Effector CD8-positive, alpha-beta T cell (primary cell): ENCODE measurements around the gene HSPB1.
A peak's percentile ranks its signal among the peaks of the same experiment; 100 is the strongest.
"Not testable (repeated sequence)": the region's sequence is repeated elsewhere in the genome, so short reads cannot be mapped to it uniquely, and the experiment has no call there.

Experiments
- DNase-seq: peaks from one replicate; lab custom pipeline; 2025; lab: John Stamatoyannopoulos, UW

The HSPB1 gene

GRCh38 chr7:76308874-76309273, 6.4 kb downstream of the HSPB1 start:
- not testable (repeated sequence) for DNase-seq

DNA sequence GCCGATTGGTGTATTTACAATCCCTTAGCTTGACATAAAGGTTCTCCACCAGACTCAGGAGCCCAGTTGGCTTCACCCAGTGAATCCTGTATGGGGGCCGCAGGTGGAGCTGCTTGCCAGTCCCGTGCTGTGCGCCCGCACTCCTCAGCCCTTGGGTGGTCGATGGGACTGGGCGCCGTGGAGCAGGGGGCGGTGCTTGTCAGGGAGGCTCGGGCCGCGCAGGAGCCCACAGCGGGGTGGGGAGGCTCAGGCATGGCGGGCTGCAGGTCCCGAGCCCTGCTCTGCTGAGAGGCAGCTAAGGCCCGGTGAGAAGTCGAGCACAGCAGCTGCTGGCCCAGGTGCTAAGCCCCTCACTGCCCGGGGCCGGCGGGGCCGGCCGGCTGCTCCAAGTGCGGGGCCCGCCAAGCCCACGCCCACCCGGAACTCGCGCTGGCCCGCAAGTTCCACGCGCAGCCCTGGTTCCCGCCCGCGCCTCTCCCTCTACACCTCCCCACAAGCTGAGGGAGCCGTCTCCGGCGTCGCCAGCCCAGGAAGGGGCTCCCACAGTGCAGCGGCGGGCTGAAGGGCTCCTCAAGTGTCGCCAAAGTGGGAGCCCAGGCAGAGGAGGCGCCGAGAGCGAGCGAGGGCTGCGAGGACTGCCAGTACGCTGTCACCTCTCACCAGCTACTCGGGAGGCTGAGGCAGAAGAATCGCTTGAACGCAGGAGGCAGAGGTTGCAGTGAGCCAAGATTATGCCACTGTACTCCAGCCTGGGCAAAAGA, 7.0 kb downstream of the HSPB1 start:
- not testable (repeated sequence) for DNase-seq

GRCh38 chr7:76310102-76310957, 7.9 kb downstream of the HSPB1 start:
- DNase-seq = no peak

- not testable (repeated sequence) for DNase-seq
Observed at GRCh38 chr7:76311838-76312237, 9.4 kb downstream of the HSPB1 start.

- DNase-seq = peak; percentile 91
Observed at GRCh38 chr7:76314042-76314721, 11.7 kb downstream of the HSPB1 start.

DNA sequence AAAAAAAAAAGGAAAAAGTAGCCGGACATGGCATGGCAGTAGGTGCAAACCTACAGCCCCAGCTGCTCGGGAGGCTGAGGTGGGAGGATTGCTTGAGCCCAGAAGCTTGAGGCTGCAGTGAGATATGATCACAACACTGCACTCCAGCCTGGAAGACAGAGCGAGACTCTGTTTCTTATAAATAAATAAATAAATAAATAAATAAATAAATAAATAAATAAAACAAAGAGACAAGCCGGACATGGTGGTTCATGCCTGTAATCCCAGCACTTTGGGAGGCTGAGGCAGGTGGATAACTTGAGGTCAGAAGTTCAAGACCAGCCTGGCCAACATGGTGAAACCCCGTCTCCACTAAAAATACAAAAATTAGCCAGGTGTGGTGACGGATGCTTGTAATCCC, 12.3 kb downstream of the HSPB1 start:
- not testable (repeated sequence) for DNase-seq

DNA sequence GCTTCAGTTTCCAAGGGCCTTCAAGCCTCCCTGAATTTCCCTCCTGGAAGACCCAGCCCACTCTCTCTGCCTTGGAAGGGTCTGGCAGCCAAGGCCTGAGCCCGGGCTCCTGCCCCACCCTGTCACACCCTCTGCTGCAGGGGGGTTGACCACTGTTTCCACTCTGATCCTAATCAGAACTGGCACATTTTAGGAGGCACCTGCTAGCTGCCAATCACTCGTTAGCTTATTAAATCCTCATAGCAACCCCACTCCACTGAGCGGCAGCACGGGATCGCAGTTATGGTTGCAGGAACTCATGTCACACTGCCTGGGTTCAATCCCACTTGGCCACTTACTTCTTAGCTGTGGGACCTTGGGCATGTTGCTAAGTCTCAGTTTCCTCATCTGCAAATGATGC, 12.9 kb downstream of the HSPB1 start:
- DNase-seq = no peak

DNA sequence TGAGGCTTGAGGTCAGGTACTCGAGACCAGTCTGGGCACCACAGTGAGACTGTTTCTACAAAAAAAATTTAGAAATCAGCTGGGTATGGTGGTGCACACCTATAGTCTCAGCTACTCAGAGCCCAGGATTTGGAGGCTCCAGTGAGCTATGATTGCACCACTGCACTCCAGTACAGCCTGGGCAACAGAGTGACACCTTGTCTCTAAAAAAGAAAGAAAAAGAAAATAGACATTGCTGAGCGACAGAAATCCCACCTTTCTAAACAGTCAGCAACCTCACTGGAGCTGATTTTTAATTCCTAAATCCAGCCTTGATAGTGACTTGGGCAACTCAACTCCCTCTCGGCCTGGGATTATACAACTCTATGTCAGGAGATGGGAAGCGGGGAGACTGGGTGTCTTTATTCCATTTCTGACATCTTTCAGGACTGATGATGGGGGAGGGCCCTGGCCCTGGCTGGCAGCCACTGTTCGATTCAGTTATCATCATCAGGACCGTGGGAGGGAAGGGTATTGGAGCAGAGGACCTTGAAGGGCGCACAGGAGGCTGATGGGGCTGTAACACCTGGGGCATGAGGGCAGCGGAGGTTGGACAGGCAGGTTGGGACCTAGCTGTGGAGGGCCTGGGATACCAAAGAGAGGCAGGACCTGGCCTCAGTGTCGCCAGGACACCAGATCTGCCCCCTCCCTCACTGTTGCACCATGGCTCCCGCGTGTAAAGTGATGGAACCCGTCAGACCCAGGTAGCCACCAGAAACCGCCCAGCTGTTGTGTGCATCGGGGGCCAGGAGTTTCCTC, 14.7 kb downstream of the HSPB1 start:
- DNase-seq = no peak

- peak; percentile 94 for DNase-seq
Observed at GRCh38 chr7:76317782-76318487, 15.5 kb downstream of the HSPB1 start.

DNA sequence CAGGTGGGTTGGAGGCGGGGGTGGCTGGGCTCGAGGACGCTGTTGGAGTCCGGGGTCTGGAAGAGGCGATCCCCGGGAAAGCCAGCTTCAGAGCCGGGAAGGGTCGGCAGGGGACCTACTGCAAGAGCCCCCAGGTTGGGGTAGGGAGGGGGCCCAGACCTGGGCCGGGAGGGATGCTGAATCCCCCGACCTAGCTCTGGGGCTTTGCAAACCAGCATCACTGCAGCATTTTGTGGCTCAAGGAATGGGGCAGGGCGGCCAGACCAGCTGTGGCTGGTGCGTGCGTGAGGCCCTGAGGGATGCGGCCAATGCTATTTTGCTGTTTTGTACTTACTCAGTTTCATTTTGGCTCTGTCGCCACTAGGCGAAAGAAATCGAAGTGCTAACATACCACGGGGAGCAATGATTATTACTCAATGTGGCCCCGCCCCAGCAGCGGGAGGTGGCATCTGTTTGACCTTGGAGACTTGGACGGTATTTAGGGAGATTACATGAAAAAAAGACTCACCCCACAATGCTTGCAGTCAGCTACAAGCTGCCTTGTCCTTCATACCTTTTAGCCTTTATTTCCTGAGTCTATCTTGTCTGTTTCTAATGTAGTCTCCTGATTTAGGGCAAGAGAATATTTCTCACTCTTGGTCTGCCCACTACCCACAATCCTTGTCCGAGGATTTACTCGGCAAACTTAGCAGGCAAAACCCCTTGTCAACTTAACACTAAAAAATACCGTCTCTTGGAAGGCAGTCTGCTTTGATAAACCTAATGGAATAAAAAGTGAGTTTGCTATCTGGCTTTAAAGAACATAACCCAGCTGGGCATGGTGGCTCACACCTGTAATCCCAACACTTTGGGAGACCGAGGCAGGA, 16.2 kb downstream of the HSPB1 start:
- peak; percentile 31 for DNase-seq

- no peak for DNase-seq
Observed at GRCh38 chr7:76325092-76325491, 22.6 kb downstream of the HSPB1 start.

DNA sequence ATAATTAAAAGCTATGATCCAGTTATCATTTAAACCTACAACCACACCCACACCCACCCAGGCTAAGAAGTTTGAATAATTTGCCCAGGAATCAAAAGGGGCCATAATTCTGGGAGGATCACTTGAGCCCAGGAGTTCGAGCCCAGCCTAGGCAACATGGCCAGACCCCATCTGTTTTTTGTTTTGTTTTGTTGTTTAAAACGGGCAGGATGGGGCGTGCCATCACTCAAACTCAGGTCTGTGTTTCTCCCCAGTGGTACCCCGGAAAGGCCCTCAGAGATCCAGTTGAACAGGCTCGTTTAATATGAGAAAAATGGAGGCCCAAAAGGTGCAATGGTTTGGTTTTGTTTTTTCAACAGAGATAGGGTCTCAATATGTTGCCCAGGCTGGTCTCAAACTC, 23.3 kb downstream of the HSPB1 start:
- DNase-seq = no peak

GRCh38 chr7:76326646-76327233, 24.3 kb downstream of the HSPB1 start:
- no peak for DNase-seq

DNA sequence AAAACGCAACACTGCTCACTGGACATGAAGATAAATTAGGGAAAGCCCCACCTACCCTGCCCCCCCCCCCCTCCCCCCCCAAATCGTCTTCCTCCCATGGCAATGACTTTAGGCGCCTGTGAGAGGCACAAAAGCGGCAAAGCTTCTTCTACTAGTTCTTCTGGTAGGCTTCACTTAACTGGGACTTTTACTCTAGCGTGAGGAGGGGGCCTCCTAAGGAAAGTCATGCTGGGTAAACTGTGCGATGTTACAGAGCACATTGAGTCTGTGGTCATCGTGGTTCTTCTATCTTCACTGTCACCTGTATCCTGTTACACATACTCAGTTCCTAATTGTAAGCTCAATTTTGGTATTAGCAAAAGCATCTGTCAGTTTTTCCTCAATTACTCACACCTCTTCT, 25.1 kb downstream of the HSPB1 start:
- DNase-seq = no peak

- no peak for DNase-seq
Observed at GRCh38 chr7:76328389-76328788, 25.9 kb downstream of the HSPB1 start.

GRCh38 chr7:76329479-76329878, 27.0 kb downstream of the HSPB1 start:
- no peak for DNase-seq

GRCh38 chr7:76330261-76330660, 27.8 kb downstream of the HSPB1 start:
- DNase-seq = no peak

- DNase-seq = no peak
Observed at GRCh38 chr7:76330673-76331072, 28.2 kb downstream of the HSPB1 start.

DNA sequence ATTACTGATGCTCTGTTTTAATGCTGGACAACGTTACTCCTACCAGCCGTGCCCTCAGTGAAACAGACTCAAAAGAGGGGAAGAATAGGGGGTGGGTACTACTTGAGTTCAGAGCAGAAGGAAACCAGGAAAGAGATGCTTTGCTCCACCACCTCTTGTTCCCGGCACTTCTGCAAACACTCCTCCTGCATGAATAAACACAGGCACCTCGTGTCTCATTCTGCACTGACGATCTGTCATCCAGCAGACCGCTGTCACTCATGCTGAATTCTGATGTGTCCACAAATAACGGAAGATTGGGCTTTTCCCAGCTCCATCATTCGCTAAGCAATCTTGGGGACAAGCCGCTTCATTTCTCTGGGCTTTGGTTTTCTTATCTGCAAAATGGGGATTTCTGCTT, 29.6 kb downstream of the HSPB1 start:
- no peak for DNase-seq
